K562 (cell line): Measurements from ENCODE around the gene ADAM8. TPM values are rescaled to one million over a fixed set of nuclear protein-coding genes. Genes with fewer than 3 reads are reported as not detected.

Experiments used
- ATAC-seq: fragments of 200-7000 bp; cut with Tn5 transposase; 3 replicates; pipeline ENCODE4 v1.9.1; 2020; ENCODE audit warnings: moderate library complexity
- BruUV-seq: library from RNA; stranded (reverse); fragments of 400-500 nt; replicated peaks from 2 replicates; lab custom pipeline; 2021; lab: Mats Ljungman, UMichigan
- CTCF ChIA-PET: fragments of 300-600 bp; formaldehyde crosslinking; extraction: SDS; loops from one replicate; lab custom pipeline; 2021; ENCODE audit warnings: low intra/inter-chr PET ratio; lab: Yijun Ruan, JAX
- POLR2A ChIA-PET: fragments of 300-600, 350-650 bp; sonication (Branson Sonifier 250); formaldehyde crosslinking; extraction: SDS; loops from one replicate; lab custom pipeline; 2021; ENCODE audit warnings: antibody characterized with exemption, inconsistent platforms; lab: Yijun Ruan, JAX
- DNase-seq, 4 experiments: peaks; one replicate each; pipeline versions ENCODE4 v3.0.0 to v3.0.0-alpha.2; 2011 to 2018; ENCODE audit warnings: low spot score in 3 of 4, mixed read lengths in 3 of 4; ENCODE audit errors: extremely low read depth in 1 of 4
- FAIRE-seq: peaks from 2 replicates; lab custom pipeline; 2011; peaks lifted over from hg19 to GRCh38; lab: Jason Lieb, UNC
- H2AFZ ChIP-seq: 2 replicates; pipeline ENCODE4 v1.6.0; 2011; ENCODE audit warnings: low read depth, low read length, control low read depth, inconsistent platforms
- H3K27ac ChIP-seq: fragments of 200-600 bp; 3 replicates; pipeline ENCODE4 v1.8.0; 2011; ENCODE audit warnings: low read depth, mild to moderate bottlenecking, control low read depth, inconsistent platforms, low read length, moderate library complexity, mixed read lengths; ENCODE audit errors: extremely low read depth
- H3K27me3 ChIP-seq, 2 experiments: fragments of 300-600 bp in 1 of 2; 2 replicates in 1 of 2; 3 replicates in 1 of 2; pipeline versions ENCODE4 v1.6.0 to v1.8.0; 2011; ENCODE audit warnings: inconsistent platforms in 2 of 2, low read length in 2 of 2, mild to moderate bottlenecking in 1 of 2, mixed read lengths in 1 of 2, moderate library complexity in 1 of 2; ENCODE audit not compliant: control insufficient read depth in 2 of 2, insufficient read depth in 2 of 2
- H3K36me3 ChIP-seq: fragments of 300-600 bp; 3 replicates; pipeline ENCODE4 v1.8.0; 2011; ENCODE audit warnings: mild to moderate bottlenecking, low read length, inconsistent platforms; ENCODE audit not compliant: control insufficient read depth, insufficient read depth
- H3K4me1 ChIP-seq, 2 experiments: fragments of 200-600 bp in 1 of 2; replicated peaks in 1 of 2; 2 replicates in 1 of 2; 3 replicates in 1 of 2; pipeline versions ENCODE4 v1.5.1 to v1.8.0; 2011; ENCODE audit warnings: inconsistent platforms in 2 of 2, low read length in 2 of 2, mild to moderate bottlenecking in 1 of 2, mixed read lengths in 1 of 2, moderate library complexity in 1 of 2; ENCODE audit not compliant: control insufficient read depth in 2 of 2, insufficient read depth in 2 of 2
- H3K4me2 ChIP-seq: 2 replicates; pipeline ENCODE4 v1.6.1; 2011; ENCODE audit warnings: low read length, control low read depth, inconsistent platforms, mixed read lengths; ENCODE audit not compliant: insufficient read depth
- H3K4me3 ChIP-seq: fragments of 200-600 bp; sonication (generic), shearing (Covaris generic); 2 replicates; pipeline ENCODE4 v1.5.1; 2016; ENCODE audit warnings: control low read depth, inconsistent platforms
- H3K79me2 ChIP-seq: fragments of 200-600 bp; 3 replicates; pipeline ENCODE4 v1.8.0; 2011; ENCODE audit warnings: low read length, inconsistent platforms; ENCODE audit not compliant: control insufficient read depth, insufficient read depth
- H3K9ac ChIP-seq, 2 experiments: 2 replicates each; pipeline versions ENCODE4 v1.6.0 to v1.6.1; 2011; ENCODE audit warnings: low read depth in 2 of 2, low read length in 2 of 2, control low read depth in 1 of 2, inconsistent platforms in 1 of 2, mild to moderate bottlenecking in 1 of 2, mixed read lengths in 1 of 2; ENCODE audit not compliant: insufficient read depth in 1 of 2
- H3K9me1 ChIP-seq: one replicate; pipeline ENCODE4 v1.6.0; 2011; ENCODE audit warnings: inconsistent platforms, mild to moderate bottlenecking, low read length, moderate library complexity; ENCODE audit not compliant: control insufficient read depth, insufficient read depth
- H3K9me3 ChIP-seq: replicated peaks from 2 replicates; pipeline ENCODE4 v1.5.1; 2011; ENCODE audit warnings: low read depth, low read length, inconsistent platforms; ENCODE audit not compliant: control insufficient read depth, insufficient read depth
- H4K20me1 ChIP-seq: replicated peaks from 2 replicates; pipeline ENCODE4 v1.6.1; 2011; ENCODE audit warnings: low read length, inconsistent platforms, mixed read lengths; ENCODE audit not compliant: control insufficient read depth, insufficient read depth
- BCOR ChIP-seq: fragments of 450-650 bp; IDR thresholded peaks from 2 replicates; pipeline ENCODE4 v1.6.1; 2016
- CC2D1A ChIP-seq: fragments of 450-650 bp; IDR thresholded peaks from 2 replicates; pipeline ENCODE4 v1.6.1; 2017; ENCODE audit warnings: mild to moderate bottlenecking
- CREB1 ChIP-seq, 2 experiments: sonication (generic) in 1 of 2; formaldehyde crosslinking in 1 of 2; IDR thresholded peaks; 2 replicates each; pipeline versions ENCODE4 v1.6.1 to v1.8.0; 2012 to 2022; ENCODE audit warnings: inconsistent platforms in 1 of 2, mild to moderate bottlenecking in 1 of 2, missing genetic modification reagents in 1 of 2, moderate library complexity in 1 of 2
- CREM ChIP-seq: IDR thresholded peaks from 2 replicates; pipeline ENCODE4 v1.6.1; 2014; ENCODE audit warnings: antibody characterized with exemption, low read depth
- GTF2B ChIP-seq: IDR thresholded peaks from 2 replicates; pipeline ENCODE4 v1.6.1; 2011; ENCODE audit not compliant: insufficient read length; ENCODE audit errors: extremely low read depth
- ILF3 ChIP-seq: fragments of 450-650 bp; IDR thresholded peaks from 2 replicates; pipeline ENCODE4 v1.6.1; 2018; ENCODE audit warnings: antibody characterized with exemption, mild to moderate bottlenecking, moderate library complexity, borderline replicate concordance
- LARP7 ChIP-seq: fragments of 450-650 bp; IDR thresholded peaks from 2 replicates; pipeline ENCODE4 v1.6.1; 2016
- NFRKB ChIP-seq: fragments of 450-650 bp; IDR thresholded peaks from 2 replicates; pipeline ENCODE4 v1.6.1; 2016; ENCODE audit warnings: low read depth
- SIX5 ChIP-seq, 2 experiments: IDR thresholded peaks; 2 replicates each; pipeline ENCODE4 v1.6.1; 2011; ENCODE audit warnings: low read length in 2 of 2, borderline replicate concordance in 1 of 2, low read depth in 1 of 2, mild to moderate bottlenecking in 1 of 2, moderate library complexity in 1 of 2; ENCODE audit not compliant: insufficient read depth in 1 of 2
- TBP ChIP-seq: optimal IDR thresholded peaks from 2 replicates; pipeline ENCODE3; 2011; ENCODE audit warnings: low read depth, low read length, improper control_type of control experiment
- TFE3 ChIP-seq: fragments of 450-650 bp; formaldehyde crosslinking; IDR thresholded peaks from 2 replicates; pipeline ENCODE4 v1.4.0; 2020; ENCODE audit warnings: mild to moderate bottlenecking, mixed read lengths
- ZNF224 ChIP-seq: sonication (generic); formaldehyde crosslinking; IDR thresholded peaks from 2 replicates; pipeline ENCODE4 v1.8.0; 2022; ENCODE audit warnings: mild to moderate bottlenecking, missing genetic modification reagents
- ZNF239 ChIP-seq: fragments of 250-450 bp; sonication (Bioruptor Pico); IDR thresholded peaks from 2 replicates; pipeline ENCODE4 v1.4.0; 2020; ENCODE audit warnings: mild to moderate bottlenecking
- ZNF431 ChIP-seq: sonication (generic); formaldehyde crosslinking; IDR thresholded peaks from 2 replicates; pipeline ENCODE4 v1.8.0; 2022; ENCODE audit warnings: mild to moderate bottlenecking, missing genetic modification reagents
- ZNF436 ChIP-seq: fragments of 250-450, 450-650 bp; sonication (Bioruptor Pico); formaldehyde crosslinking; IDR thresholded peaks from 2 replicates; pipeline ENCODE4 v1.7.0; 2020; ENCODE audit warnings: mild to moderate bottlenecking
- ZNF583 ChIP-seq: fragments of 250-450 bp; sonication (Bioruptor Pico); IDR thresholded peaks from 2 replicates; pipeline ENCODE4 v1.4.0; 2020
- ZNF75A ChIP-seq: fragments of 450-650 bp; formaldehyde crosslinking; IDR thresholded peaks from 2 replicates; pipeline ENCODE4 v1.4.0; 2020; ENCODE audit warnings: mild to moderate bottlenecking
- WGBS: fragments of 100-300 bp; shearing (Covaris generic); methylation state at CpG from one replicate; pipeline ENCODE4 v1.1.6; 2016; ENCODE audit warnings: low coverage, mixed read lengths; ENCODE audit not compliant: insufficient coverage; ENCODE audit errors: missing lambda C conversion rate; 5-methylcytosine and 5-hydroxymethylcytosine counted together
- in situ Hi-C: fragments of 300-500 bp; cut with MboI; formaldehyde crosslinking; loops from 4 replicates; pipeline ENCODE4 v1.15.0; 2018; ENCODE audit warnings: inconsistent platforms, mixed read lengths
- intact Hi-C: fragments of 100-400 bp; cut with micrococcal nuclease; formaldehyde crosslinking; loops from 2 replicates; pipeline ENCODE4 v1.14.2; 2022
- polyA plus RNA-seq, 8 experiments: library from polyadenylated mRNA; depleted of rRNA in 4 of 8; stranded (reverse) in 5 of 8; unstranded in 3 of 8; fragments of >200 nt; fragmentation: Nextera tagmentation in 2 of 8; fragmentation: Illumina TruSeq in 1 of 8; extraction: Ambion mirVana in 2 of 8; extraction: Trizol in 1 of 8; gene quantifications; 2 replicates each; pipeline versions ENCODE4 v1.2.1 to v1.2.3, GENCODE V29; 2011 to 2014; ENCODE audit warnings: inconsistent platforms in 1 of 8, missing spikeins in 1 of 8
- total RNA-seq, 7 experiments: library from RNA; depleted of rRNA in 6 of 7; stranded (reverse); fragments of >200 nt in 6 of 7; fragmentation: Illumina TruSeq in 2 of 7; extraction: Trizol in 2 of 7; gene quantifications; 2 replicates each; pipeline versions ENCODE4 v1.2.1 to v1.2.3, GENCODE V29; 2011 to 2021; ENCODE audit warnings: low replicate concordance in 1 of 7
- TF ChIP-seq, protein P1 (sequence below): fragments of 250-450 bp; sonication (Bioruptor Pico); IDR thresholded peaks from 2 replicates; pipeline ENCODE4 v1.8.0; 2021; ENCODE audit warnings: borderline replicate concordance, mild to moderate bottlenecking, moderate library complexity; ENCODE audit not compliant: poor library complexity, severe bottlenecking
- TF ChIP-seq, protein P2 (sequence below): sonication (generic); formaldehyde crosslinking; IDR thresholded peaks from 2 replicates; pipeline ENCODE4 v1.8.1; 2022; ENCODE audit warnings: missing genetic modification reagents

Gene ADAM8
- total and polyA plus RNA-seq, 9 of the 15 experiments (the other 6 are each of a cell fraction or from before 2014, with no cell fraction given), result 0.07 to 7.0 (median 1.1) TPM

DNA sequence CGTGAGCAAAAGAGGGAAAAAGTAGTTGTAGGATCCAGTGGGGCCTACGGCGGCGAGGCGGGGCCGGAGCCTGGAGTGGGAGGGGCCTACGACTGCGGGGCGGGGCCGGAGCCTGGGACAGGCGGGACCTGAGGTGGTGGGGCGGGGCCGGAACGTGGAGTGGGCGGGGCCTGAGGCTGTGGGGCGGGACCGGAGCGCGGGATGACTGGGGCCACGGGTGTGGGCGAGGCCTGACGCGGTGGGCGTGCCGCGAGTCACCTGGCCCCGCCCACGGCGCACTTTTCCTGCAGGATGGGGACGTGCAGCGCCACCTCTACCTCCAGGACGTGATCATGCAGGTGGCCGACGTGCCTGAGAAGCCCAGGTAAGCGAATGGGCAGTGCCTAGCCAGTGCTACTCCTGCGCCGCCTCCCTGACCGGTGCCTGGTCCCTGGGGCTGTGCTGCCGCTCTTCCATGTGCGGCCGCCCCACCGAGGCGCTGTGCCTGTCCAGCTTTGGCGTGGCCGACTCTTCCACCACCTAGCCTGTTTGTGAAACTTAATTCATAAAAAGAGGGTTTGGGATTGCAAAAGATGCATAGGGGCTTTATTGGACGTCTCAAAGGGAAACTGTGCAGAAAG, 32.5 kb upstream of the ADAM8 start:
- TSS peak; percentile 23 for BruUV-seq
- DNase-seq (peak; percentile 85 to 94 (median 90)), ATAC-seq (peak; percentile 85), FAIRE-seq (peak; percentile 32)
- H3K36me3 ChIP-seq, result peaks cover 37% of the 10 kb centered on the region; the same call in 2 of the 3 replicates
- ChIA-PET CTCF (interaction anchor here (1.0 kb wide), 1 partner anchor 165 kb away, joined by 3 read pairs; no protein-coding TSS in a partner anchor), POLR2A (no interaction called here)
- peaks cover 21 to 39% of the 10 kb centered on the region in 2 experiments for H3K4me1 ChIP-seq
- H2AFZ ChIP-seq, result peak overlapping the region; percentile 90; the same call in 1 of the 2 replicates
- H3K4me2 ChIP-seq, result peak overlapping the region; percentile 92
- H3K27me3 ChIP-seq, result no peaks in the 10 kb centered on the region
- intact Hi-C loops (no loop called here), in situ Hi-C loops (loop anchor here (5.0 kb wide), 2 partner anchors 62 to 167 kb away; no protein-coding TSS in a partner anchor)
- H3K4me3 ChIP-seq, result peak overlapping the region; percentile 67
- H3K9me3 ChIP-seq, result no peaks in the 10 kb centered on the region
- 70% methylated on average over 2 of the region's 46 CpGs for WGBS
- H4K20me1 ChIP-seq, result no peaks in the 10 kb centered on the region
- H3K9ac ChIP-seq, result peak overlapping the region; percentile 75 to 96
- peak overlapping the region; percentile 85 for H3K27ac ChIP-seq
- H3K79me2 ChIP-seq, result peaks cover 48% of the 10 kb centered on the region
- H3K9me1 ChIP-seq, result no peaks in the 10 kb centered on the region
- no peak for TF ChIP-seq GTF2B
- TF ChIP-seq BCOR, result no peak
- TF ChIP-seq CREM, result peak; percentile 38; the same call in 1 of the 2 replicates
- no peak for TF ChIP-seq ZNF431
- no peak for TF ChIP-seq ZNF583
- no peak for TF ChIP-seq TFE3 (CRISPR knock-in tag)
- TF ChIP-seq ZNF436 (CRISPR knock-in tag), result no peak
- no peak for TF ChIP-seq CC2D1A
- no peak for TF ChIP-seq LARP7
- TF ChIP-seq, protein P1, sequence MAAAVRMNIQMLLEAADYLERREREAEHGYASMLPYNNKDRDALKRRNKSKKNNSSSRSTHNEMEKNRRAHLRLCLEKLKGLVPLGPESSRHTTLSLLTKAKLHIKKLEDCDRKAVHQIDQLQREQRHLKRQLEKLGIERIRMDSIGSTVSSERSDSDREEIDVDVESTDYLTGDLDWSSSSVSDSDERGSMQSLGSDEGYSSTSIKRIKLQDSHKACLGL (CRISPR knock-in tag), result no peak
- TF ChIP-seq ILF3, result no peak
- peak; percentile 15 for TF ChIP-seq TBP
- no peak for TF ChIP-seq ZNF224 (CRISPR knock-in tag)
- TF ChIP-seq, protein P2, sequence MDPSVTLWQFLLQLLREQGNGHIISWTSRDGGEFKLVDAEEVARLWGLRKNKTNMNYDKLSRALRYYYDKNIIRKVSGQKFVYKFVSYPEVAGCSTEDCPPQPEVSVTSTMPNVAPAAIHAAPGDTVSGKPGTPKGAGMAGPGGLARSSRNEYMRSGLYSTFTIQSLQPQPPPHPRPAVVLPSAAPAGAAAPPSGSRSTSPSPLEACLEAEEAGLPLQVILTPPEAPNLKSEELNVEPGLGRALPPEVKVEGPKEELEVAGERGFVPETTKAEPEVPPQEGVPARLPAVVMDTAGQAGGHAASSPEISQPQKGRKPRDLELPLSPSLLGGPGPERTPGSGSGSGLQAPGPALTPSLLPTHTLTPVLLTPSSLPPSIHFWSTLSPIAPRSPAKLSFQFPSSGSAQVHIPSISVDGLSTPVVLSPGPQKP, result no peak
- TF ChIP-seq ZNF75A (CRISPR knock-in tag), result no peak
- TF ChIP-seq CREB1 (IDR thresholded peaks at IDR 0.05), result peak; percentile 18; the same call in 1 of the 2 replicates
- 0 out of 2 replicates have a peak, but pooled peaks have one; percentile 2 for TF ChIP-seq CREB1 (CRISPR knock-in tag; IDR thresholded peaks at IDR 0.05)
- no peak for TF ChIP-seq ZNF239 (CRISPR knock-in tag)
- no peak for TF ChIP-seq SIX5 (IDR thresholded peaks at IDR 0.05; ENCODE audit: borderline replicate concordance in 1 of 2, insufficient read depth in 1 of 2, low read depth in 1 of 2, low read length in 2 of 2)
- TF ChIP-seq NFRKB, result no peak
